Duodenal mucosa (tissue), 2 donors: ENCODE measurements around the gene LOXL3.
A peak's percentile ranks its signal among the peaks of the same experiment; 100 is the strongest.

Experiments
- H3K27ac ChIP-seq: one replicate; pipeline ENCODE4 v1.7.0; 2013; ENCODE audit warnings: low read depth, low read length
- H3K27me3 ChIP-seq, 2 donors: one replicate each; pipeline ENCODE4 v1.7.0; 2013; ENCODE audit warnings: low read length in 2 of 2, control low read depth in 1 of 2; ENCODE audit not compliant: insufficient read depth in 2 of 2, control insufficient read depth in 1 of 2
- H3K36me3 ChIP-seq, 2 donors: one replicate each; pipeline ENCODE4 v1.7.0; 2013; ENCODE audit warnings: low read length in 2 of 2, control low read depth in 1 of 2; ENCODE audit not compliant: insufficient read depth in 2 of 2, control insufficient read depth in 1 of 2
- H3K4me1 ChIP-seq, 2 donors: one replicate each; pipeline ENCODE4 v1.7.0; 2013; ENCODE audit warnings: low read length in 2 of 2, control low read depth in 1 of 2; ENCODE audit not compliant: insufficient read depth in 2 of 2, control insufficient read depth in 1 of 2
- H3K4me3 ChIP-seq, 2 donors: one replicate each; pipeline ENCODE4 v1.7.0; 2013; ENCODE audit warnings: low read length in 2 of 2, low read depth in 1 of 2
- H3K9ac ChIP-seq, 2 donors: one replicate each; pipeline ENCODE4 v1.7.0; 2013; ENCODE audit warnings: low read length in 2 of 2, low read depth in 1 of 2
- H3K9me3 ChIP-seq, 2 donors: one replicate each; pipeline ENCODE4 v1.7.0; 2013; ENCODE audit warnings: low read length in 2 of 2, control low read depth in 1 of 2; ENCODE audit not compliant: control insufficient read depth in 1 of 2

Gene LOXL3

GRCh38 chr2:74516650-74517049, 37.1 kb downstream of the LOXL3 start:
- Histone ChIP-seq H3K9ac (no peak overlapping the region), H3K4me3 (peak overlapping the region; percentile 30 to 50), H3K4me1 (peaks cover 6 to 24% of the 10 kb centered on the region in 2 donors), H3K36me3 (peaks cover 5 to 25% of the 10 kb centered on the region in 2 donors), H3K9me3 (no peaks in the 10 kb centered on the region), H3K27me3 (peaks cover 61 to 76% of the 10 kb centered on the region in 2 donors), H3K27ac (no peak overlapping the region)

- Histone ChIP-seq H3K27ac (no peak overlapping the region), H3K4me1 (peaks cover 6 to 24% of the 10 kb centered on the region in 2 donors), H3K9me3 (no peaks in the 10 kb centered on the region), H3K27me3 (peaks cover 67 to 82% of the 10 kb centered on the region in 2 donors), H3K36me3 (peaks cover 5 to 23% of the 10 kb centered on the region in 2 donors), H3K4me3 (peak overlapping the region; percentile 30 to 50), H3K9ac (no peak overlapping the region)
These were observed 37.6 kb downstream of the LOXL3 start for GRCh38 chr2:74515981-74516633.

GRCh38 chr2:74515271-74515980, 38.3 kb downstream of the LOXL3 start:
- Histone ChIP-seq H3K36me3 (peaks cover 5 to 18% of the 10 kb centered on the region in 2 donors), H3K27me3 (peaks cover 69 to 87% of the 10 kb centered on the region in 2 donors), H3K27ac (no peak overlapping the region), H3K4me3 (peak overlapping the region; percentile 15 to 50), H3K4me1 (peaks cover 6 to 24% of the 10 kb centered on the region in 2 donors), H3K9me3 (no peaks in the 10 kb centered on the region), H3K9ac (no peak overlapping the region)

- Histone ChIP-seq H3K4me1 (peaks cover 6 to 24% of the 10 kb centered on the region in 2 donors), H3K4me3 (peak within 1 kb of the TSS in 1 of 2 donors; percentile 15), H3K27ac (no peak within 1 kb of the TSS), H3K27me3 (peaks cover 69 to 93% of the 10 kb centered on the region in 2 donors), H3K9me3 (no peaks in the 10 kb centered on the region), H3K36me3 (peaks cover 5 to 10% of the 10 kb centered on the region in 2 donors), H3K9ac (no peak within 1 kb of the TSS)
These were observed 39.1 kb downstream of the LOXL3 start, which contains the start of gene TLX2 for GRCh38 chr2:74514368-74515270. TSS of gene TLX2 (plus strand) at chr2:74514450. CDS start at chr2:74514807, 357 bp downstream.

GRCh38 chr2:74513605-74514367, 40.0 kb downstream of the LOXL3 start:
- Histone ChIP-seq H3K9me3 (no peaks in the 10 kb centered on the region), H3K9ac (no peak overlapping the region), H3K36me3 (peaks cover 5% of the 10 kb centered on the region in 2 donors), H3K4me3 (no peak overlapping the region), H3K4me1 (peaks cover 6 to 24% of the 10 kb centered on the region in 2 donors), H3K27ac (no peak overlapping the region), H3K27me3 (peaks cover 61 to 85% of the 10 kb centered on the region in 2 donors)

GRCh38 chr2:74512744-74513604, 40.8 kb downstream of the LOXL3 start:
- peaks cover 11 to 30% of the 10 kb centered on the region in 2 donors for H3K4me1 ChIP-seq
- no peaks in the 10 kb centered on the region for H3K9me3 ChIP-seq
- H3K27ac ChIP-seq, result no peak overlapping the region
- H3K4me3 ChIP-seq, result no peak overlapping the region
- peaks cover 0 to 5% of the 10 kb centered on the region in 2 donors for H3K36me3 ChIP-seq
- H3K9ac ChIP-seq, result no peak overlapping the region
- peaks cover 55 to 85% of the 10 kb centered on the region in 2 donors for H3K27me3 ChIP-seq

- no peaks in the 10 kb centered on the region for H3K9me3 ChIP-seq
- H3K27me3 ChIP-seq, result peaks cover 45 to 71% of the 10 kb centered on the region in 2 donors
- no peak overlapping the region for H3K9ac ChIP-seq
- H3K4me1 ChIP-seq, result peaks cover 13 to 33% of the 10 kb centered on the region in 2 donors
- no peak overlapping the region for H3K4me3 ChIP-seq
- no peaks in the 10 kb centered on the region for H3K36me3 ChIP-seq
- H3K27ac ChIP-seq, result no peak overlapping the region
These were observed 42.4 kb downstream of the LOXL3 start for GRCh38 chr2:74511104-74511989.

- H3K4me1 ChIP-seq, result peaks cover 20 to 32% of the 10 kb centered on the region in 2 donors
- peaks cover 0 to 7% of the 10 kb centered on the region in 2 donors for H3K36me3 ChIP-seq
- no peak overlapping the region for H3K27ac ChIP-seq
- peaks cover 36 to 62% of the 10 kb centered on the region in 2 donors for H3K27me3 ChIP-seq
- no peaks in the 10 kb centered on the region for H3K9me3 ChIP-seq
- H3K9ac ChIP-seq, result no peak overlapping the region
- H3K4me3 ChIP-seq, result no peak overlapping the region
These were observed 43.5 kb downstream of the LOXL3 start for GRCh38 chr2:74510272-74510671.
